Middle frontal gyrus (tissue), 1 donor: ENCODE measurements around the gene PRSS50.

Experiments used
- DNase-seq: peaks from one replicate; pipeline ENCODE4 v3.0.0-alpha.2; 2015; ENCODE audit warnings: low spot score; ENCODE audit errors: extremely low spot score

PRSS50 gene

DNA sequence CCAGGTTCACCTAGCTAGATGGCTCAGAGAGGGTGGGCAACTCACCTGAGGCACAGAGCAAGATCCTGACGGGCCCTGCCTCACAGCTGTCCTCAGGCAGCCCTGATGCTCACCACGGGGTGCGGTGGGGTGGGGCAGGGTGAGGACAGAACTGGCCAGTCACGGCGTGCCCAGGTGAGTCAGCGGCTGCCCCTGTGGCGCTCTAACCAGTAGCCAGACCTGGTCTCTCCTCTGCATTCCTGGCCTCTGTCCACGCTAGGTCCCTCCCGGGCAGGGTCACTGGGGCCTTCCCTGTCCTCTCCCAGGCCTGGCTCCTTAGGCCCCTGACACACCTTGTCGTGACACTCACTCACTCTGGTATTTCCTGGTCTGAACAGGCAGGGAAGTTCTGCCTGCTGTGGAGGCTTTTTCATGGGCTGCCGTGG is 25.1 kb downstream of the PRSS50 start:
- no peak for DNase-seq

DNA sequence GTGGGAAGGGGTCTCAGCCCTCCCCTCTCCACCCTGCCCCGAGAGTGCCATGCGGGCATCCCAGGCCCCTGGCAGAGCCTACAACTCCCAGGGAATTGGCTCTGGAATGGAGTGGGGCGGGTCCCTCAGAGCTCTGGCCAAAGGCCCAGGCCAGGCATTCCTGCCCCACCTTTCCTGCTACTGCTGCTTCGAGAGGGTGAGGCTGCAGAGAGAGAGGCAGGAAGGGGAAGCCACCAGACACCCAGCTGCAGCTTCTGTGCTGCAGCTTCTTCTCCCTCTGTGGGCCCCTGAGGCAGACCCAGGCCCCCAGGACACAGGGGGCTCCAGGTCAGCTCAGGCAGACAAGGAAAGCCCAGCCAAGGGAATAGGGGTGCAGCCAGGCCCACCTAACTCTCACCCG is 26.9 kb downstream of the PRSS50 start:
- no peak for DNase-seq

DNA sequence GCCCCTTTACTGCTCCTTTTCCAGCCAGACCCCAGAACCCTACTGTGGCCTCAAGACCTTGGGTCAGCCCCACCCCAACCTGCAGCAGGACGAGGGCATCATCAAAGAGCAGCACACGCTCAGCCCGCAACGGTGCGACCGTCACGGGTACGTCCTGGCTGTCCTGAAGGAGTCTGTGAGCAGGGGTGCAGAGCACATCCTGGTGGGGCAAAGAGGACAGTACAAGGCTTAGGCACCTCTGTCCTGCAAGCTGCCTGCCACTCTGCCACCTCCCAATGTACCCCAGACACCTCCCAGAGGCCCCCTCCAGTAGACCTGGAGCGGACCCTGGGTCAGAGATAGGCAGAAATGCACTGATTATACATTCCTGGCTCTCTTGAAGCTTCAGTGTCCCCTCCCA is 32.2 kb downstream of the PRSS50 start:
- DNase-seq: no peak

DNA sequence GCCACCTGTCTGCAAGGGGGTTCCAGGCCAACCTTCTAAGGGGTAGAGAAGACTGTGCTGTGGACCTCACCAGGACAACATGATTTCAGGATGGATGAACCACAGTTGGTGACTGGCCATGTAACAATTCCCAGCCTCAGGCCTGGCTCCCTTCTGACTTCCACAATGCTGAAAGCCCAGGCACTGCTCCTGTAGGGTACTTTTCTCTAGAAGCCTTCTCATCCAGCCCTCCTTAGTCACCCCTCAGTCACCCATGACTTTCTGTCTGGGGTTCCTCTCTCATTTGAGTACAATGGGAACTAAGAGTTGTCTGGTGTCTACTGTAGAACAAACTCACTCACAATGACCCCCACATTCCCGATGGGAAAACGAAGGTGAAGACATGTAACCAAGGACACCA is 32.8 kb downstream of the PRSS50 start:
- DNase-seq: no peak

DNA sequence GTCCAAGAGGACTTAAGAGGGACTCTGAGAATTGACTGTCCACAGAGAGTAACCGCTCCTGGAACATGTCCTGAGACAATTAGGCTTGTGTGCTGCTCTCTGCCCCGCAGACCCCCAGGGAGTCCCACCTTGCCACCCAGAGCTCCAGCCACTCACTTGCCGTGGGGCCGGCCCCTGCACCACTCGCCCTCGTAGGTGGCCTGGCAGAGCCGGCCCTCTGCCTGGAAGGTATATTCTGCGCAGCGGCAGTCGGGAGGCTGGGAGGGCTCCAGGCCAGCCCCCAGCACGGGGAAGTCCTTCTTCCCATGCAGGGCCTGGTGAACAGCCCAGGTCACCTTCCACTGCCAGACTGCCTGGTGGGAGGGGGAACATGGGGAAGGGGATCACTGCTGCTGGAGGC is 34.7 kb downstream of the PRSS50 start:
- no peak for DNase-seq

DNA sequence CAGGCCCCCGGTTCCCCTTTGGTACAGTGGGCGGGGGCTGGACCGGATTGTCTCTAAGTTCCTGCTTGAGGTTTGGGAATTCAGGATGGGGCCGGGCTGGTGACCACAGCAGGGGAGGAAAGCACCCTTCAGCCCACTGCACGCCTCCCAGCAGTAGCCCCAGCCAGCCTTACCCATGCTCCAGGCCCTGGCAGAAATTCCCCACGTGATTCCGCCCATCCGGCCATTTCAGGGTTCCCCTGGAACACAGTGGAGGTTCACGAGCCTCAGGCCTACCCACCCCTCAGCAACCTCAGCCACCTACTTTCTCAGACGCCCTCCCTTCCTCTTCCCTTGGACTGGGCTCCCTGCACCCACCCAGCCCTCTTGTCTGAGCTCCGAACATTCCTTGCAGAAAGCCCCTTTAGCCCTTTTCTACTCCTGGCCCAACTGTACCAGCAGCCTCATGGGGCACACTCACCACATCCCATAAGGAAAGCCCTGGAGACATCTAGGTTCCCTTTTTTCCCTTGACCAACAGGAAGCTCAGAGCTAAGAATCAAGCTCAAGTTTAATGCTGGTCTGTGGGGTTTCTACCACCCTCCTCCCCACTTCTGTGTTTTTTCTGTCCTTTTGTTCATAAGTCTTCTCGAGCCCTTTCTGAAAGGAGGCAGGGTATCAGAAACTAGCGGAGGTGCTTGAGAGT is 35.7 kb downstream of the PRSS50 start:
- DNase-seq: no peak

DNA sequence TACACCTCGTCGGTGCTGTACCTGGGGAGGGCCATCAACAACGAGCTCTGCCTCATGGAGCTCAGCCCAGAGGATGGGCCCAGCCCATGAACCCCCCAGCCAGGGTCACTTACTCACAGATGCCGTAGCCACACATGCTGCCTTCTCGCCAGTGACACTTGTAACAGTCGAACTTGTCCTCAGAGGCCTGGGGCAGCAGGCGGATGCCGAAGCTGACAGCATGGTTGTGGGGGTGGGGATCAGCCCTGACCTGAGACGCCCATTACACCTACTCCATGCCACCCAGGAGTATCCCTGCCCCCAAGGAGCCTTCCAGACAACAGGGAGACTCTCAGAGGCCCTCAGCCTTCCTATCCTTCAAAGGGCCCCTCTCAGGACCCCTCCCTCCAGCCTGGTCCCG is 36.3 kb downstream of the PRSS50 start:
- DNase-seq: no peak

DNA sequence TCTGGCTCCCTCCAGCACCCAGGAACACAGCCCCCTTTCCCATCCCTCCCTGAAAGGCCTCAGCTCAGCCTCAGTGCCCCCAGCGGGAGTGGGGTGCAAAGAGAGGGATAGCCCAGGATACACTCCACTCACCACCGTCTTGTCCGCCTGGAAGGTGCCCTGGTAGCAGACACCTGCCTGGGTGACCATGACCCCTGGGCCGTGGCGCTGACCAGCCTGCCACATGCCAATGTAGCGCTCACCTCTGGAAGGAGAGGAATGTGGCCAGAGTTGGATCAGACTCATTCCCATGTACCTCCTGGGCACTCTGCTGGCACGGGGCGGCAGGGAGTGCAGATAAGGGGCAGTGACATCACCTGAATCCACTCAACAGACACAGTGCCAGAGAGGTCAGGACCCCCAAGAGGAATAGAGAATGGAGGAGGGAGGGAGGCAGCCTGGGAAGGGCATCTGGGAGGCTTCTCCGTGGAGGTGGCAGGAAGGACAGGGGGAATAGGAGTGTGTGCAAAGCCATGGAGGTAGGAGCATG is 37.3 kb downstream of the PRSS50 start:
- DNase-seq: no peak

DNA sequence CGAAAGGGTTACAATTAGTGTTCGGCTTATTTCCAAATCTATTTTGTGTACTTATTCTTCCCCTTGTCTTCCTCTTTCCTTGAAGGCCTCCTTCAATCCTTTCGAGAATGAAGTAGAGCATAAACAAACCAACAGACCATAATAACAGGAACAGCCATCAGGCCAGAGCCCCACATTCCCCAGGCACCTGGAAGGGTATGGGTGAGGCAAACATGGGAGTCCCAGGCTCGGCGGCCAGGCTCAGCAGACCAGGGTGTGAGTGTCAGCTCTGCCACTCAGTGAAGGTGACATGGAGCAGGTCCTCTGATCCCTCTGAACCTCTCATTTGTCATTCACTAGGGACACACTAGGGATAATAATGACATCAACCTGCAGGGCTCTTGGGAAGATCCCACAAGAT is 38.0 kb downstream of the PRSS50 start:
- no peak for DNase-seq

DNA sequence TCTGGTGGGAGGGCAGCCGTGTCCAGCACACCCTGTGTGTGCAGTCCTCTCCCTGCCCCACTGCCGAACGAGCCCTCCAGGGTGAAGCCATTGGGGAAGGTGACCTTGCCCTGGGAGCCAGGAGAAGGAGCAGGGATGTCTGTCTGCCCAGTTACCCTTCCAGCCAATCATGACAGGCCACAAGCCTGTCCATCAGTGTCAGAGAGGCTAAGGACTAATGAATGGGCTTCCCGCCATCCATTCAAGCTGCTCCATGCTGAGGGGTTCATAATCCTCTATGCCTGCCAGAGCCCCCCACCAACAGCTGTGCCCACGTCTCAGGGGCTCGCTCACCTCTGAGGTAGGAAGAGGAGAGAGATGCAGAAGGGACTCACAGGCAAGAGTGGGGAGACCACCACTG is 39.4 kb downstream of the PRSS50 start:
- no peak for DNase-seq

DNA sequence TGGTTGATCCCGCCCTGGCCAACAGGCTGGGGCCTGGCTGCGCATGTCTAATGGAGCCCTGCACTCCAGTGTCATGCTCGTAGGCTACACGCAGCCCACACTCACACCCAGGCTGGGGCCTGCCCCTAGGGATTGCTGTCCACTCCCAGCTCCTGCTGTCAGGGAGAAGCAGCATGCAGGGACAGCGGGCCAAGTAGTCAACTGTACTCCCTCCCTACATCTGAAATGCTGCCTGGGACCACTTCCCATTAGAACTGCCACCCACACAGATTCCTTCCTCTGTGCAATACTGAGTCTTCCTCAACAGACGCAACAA is 40.3 kb downstream of the PRSS50 start:
- DNase-seq: no peak

DNA sequence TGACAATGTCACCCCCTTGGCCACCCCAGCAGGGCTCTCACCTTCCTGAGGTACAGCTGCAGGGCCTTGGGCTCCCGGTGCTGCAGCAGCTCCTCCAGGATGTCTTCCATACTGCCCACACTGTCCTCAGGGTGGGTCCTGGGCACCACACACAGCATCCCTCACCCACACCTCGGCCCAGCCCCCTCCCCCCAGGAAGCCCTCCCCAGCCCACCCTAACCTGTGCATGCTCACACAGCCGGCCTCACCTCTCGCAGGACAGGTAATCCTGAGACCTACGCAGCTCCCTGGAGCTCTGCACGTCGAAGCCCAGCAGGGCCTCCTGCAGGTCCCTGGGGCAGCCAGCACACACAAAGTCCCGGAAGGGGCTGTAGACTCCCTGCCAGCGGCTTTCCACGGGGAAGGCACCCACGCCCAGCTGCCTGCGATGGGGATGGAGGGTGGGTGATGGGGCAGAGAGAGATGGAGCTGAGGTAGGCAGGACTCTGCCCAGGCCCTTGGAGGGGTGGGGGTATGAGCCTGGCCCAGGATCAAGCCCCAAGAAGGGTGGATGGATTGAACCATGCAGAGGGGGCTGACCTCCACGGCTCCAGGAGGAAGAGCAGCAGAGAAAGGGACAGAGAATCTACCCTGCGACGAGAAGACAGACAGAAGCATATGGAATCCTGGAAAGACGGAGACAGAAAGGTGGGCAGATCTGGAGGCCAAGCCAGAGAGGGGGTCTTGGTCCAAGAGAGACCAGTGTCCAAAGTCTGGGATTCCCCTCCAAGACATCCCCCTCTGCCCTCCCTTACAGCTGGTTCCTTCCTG is 40.9 kb downstream of the PRSS50 start:
- no peak for DNase-seq

DNA sequence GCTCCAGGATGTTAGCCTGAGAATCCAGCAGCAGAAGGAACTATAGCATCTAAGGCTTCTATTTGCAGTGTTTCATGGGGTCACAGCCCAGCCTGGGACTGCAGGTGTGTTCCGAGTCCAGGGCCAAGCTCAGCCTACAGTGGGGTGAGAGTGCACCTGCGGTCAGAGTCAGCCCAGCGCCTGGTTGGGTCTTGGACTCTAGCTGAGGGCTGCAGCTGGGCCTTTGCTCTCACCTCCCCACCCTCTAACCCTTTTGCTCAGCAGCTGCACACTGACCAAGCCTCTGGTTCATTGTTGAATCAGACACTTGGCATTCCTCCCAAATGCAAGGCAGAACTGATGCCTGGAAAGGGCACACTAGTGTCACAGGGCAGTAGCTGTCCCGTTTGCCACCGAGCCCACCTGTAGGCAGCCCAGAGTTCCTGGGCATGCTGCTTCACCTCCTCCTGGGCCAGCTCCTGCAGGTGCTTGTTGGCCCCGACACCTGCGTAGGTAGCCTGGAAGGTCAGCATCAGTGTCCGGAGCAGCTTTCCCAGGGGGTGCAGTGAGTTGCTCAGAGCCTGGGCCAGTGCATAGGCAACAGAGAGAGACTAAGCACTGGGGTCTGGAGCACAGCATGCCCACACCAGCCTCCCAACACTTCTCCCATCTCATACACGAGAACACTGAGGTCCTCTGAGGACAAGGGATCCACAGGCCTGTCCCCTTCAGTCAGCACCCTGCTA is 41.7 kb downstream of the PRSS50 start:
- no peak for DNase-seq

DNA sequence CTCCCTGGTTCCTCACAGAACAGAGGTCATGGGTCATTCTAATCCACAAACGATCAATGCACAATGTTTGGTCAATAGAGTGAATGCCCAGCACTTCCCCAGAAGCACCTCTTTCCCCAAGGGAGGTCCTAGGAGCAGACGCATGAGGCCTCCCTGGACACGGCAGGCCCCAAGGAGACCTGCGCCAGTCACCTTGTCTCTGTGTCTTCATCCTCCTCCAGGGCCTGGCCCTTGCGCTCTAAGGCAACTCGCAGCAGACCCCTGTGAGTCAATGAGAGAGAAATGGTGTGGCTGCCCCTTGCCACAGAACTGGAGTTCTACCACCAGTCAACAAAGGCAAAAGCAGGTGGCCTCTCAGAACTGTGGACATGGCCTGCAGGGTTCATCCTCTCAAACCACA is 42.2 kb downstream of the PRSS50 start:
- no peak for DNase-seq

DNA sequence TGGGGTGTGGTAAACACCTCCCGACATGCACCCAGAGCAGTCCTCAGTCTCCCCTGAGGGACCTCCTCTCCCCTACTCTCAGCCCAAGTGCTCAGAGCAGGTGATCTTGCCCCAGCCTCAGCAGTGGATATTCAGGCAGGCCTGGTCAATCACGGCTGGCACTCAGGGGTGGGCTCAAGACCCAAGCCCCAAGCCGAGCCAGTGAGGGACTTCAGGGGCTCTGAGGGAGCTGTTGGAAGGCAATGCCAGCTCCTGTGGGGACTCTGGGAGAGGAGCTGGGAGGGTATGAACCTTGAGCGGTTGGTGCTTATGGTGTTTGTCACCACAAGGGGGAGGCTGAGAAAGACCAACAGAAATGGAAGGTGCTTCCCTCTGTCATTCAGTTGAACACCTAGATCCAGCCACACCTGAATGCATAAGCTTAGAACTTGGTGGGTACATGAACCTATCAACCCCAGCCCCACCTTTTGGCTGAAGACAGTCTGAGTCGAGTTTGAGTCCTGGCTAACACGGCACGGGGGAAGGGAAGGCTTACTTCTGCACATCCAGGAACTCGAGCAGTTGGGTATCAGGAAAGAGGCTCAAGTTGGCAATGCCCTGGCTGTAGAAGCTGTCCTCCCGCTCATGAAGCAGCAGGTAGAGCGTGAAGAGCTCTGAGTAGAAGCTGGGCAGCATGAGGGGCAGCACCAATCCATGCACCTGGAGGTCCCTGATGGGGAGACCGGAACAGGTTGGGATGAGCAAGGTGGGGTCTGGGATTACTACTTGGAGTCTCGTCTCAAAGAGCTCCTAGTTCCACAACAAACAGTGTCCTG is 43.4 kb downstream of the PRSS50 start:
- no peak for DNase-seq

DNA sequence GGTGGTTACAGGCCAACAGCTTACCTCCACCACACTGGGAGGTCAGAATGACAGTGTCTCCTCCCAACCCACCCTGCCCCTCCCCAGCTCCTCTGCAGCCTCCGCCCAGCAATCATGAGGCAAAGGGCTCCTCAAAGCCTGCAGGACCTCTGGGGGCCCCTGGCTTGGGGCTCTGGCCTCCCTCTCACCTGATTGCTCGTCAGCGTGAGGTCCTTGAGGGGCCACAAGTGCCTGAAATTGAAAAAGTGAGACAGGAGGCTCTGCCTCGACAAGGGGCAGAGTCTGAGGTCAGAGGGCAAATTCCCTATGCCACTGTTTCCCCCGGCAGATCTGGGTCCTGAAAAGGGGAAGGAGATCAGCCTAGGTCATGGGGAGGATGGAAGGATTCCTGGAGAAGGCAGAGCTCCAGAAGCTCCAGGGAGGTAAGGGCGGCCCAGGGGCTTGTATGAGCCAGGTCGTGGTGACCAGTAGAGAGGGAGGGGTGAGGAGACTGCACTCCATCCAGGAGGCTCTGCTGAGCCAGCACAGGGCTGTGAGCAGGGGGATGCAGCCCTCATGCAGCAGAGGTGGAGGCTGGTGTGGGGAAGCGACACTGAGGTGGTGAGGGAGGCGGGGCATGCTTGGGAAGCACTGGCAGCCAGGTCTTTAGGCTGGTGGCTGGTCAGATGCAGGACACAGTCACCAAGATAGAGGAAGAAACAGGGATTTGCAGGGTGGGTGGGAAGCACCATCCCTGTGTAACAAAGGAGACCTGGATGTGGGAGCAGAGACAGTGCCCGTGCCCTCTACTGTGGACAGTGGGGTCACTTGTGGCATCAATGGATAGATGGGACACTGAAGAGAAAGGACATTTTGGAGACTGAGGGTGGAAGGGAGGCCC is 44.3 kb downstream of the PRSS50 start:
- DNase-seq: no peak

DNA sequence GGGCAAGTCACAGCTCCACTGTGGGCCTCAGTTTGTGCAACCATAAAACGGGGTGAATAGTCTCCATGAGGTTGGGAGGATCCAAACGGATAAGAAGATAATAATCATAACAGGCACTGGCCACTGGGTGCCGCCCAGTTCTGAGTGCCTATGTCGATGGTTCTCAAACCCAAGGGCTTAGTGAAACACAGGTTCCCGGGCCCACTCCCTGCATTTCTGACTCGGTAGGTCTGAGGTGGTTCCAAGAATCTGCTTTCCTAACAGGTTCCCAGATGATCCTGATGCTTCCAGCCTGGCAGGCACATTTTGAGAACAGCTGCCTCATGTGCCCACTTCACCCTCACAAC is 45.3 kb downstream of the PRSS50 start:
- DNase-seq: no peak

DNA sequence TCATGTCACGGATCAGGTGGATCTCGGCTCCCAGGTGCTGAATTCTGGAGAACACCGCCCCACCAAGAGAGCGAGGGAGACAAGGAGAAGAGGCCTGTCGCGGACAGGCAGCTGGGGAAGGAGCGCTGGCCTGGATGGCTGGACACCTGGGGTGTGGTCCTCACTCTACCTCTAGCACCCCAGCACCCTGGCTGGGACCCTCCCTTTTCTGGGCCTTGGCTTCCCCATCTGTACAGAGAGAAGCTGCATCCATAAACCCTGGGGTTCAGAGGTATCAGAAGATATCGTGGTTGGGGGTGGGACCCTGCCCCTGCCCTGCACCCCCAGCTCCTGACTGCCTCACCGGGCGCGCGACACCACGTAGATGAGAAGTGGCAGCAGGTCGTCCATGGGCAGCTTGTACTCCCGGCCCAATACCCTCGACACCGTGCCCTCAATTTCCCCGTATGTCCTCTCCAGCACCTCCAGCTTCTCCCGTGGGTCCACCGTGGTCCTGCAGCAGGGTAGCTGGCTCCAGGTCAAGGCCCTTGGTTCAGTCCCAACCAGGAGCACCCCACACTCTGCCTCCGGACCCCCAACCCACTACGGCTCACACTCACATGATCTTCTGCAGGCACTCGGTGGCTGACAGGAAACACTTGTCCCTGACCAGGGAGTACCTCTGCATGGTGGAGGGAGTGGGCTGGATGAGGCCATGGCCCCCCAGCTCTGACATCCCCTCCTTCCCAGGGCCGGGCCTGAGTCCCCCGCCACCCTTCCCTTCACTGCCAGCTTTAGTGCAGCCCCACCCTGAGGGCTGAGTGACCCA is 45.9 kb downstream of the PRSS50 start:
- DNase-seq: no peak

DNA sequence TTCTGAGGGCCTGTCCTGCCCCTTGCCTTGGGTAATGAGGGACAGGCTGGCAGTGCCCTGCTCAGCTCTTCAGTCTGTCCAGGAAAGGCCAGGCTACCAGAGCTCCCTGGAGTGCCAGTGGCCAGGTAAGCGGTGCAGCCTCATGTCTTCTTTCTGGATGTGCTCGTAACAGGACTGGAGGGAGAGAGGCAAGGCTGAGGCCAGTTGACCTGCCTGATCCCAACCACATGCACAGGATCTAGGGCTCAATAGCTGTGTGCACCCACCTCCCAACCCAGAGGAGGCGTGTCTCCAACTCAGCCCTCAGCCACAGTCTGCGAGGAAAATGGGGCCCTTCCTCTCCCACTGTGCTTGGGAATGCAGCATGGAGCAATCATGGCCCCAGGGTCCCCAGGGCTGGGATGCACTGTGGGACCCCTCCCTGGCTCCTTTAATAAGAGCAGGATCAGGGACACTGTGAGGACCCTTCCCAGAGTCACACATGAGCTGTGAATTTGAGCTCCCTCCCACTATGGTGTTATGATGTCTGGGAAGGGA is 46.7 kb downstream of the PRSS50 start:
- DNase-seq: no peak
